ENCODE measurements around the gene THAP11.
"Not testable (repeated sequence)": the region's sequence is repeated elsewhere in the genome, so short reads cannot be mapped to it uniquely, and the experiment has no call there.

Gene THAP11

DNA sequence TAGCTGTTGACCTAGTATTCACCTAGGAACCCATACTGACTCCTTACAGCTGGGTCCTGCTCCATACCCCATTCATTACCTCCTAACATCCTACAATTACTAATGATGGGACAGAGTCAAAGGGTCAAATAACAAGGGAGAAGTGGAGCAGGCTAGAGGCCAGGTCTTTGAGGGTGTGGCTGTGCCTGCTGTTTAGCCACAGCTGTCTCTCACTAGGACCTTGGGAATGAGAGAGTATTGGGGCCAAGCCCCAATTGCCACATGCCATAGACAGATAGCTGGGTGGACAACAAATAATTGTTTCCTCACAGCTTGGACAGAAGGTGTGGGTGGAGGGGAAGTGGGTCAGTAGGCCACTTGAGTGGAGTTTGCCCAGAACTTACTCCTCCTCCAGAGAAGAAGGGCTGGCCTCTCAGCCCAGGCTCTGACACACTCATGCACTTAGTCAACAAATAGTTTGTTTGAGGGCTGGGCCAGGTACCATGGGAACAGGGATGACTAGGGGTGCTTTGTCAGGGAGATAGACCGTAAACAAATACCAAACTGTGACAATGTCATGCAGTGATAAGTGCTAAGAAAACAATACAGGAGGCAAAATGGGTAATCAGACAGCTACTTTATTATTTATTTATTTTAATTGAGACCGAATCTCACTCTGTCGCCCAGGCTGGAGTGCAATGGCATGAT, 15.6 kb downstream of the THAP11 start:
- no peak overlapping the region for H3K4me3 ChIP-seq (ENCODE audit: low read length)
- no peak for DNase-seq (ENCODE audit: low read depth, low spot score)

DNA sequence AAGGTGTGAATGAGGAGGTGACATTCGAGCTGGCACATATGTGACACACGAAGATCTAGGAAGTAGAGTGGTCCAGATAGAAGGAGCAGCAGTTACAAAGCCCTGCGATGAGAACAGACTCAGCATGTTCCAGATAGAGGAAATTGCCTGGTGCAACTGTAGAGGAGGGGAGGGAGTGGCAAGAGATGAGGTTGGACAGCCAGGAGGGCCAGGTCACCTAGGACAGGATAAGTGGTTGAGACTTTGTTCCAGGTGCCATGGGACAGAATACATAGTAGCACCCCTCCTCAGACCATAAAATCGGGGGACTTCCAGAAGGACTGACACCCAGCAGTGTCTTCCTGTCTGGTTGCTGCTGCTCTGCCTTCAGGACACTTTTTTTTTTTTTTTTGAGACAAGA, 16.4 kb downstream of the THAP11 start:
- no peak overlapping the region for H3K4me3 ChIP-seq (ENCODE audit: low read length)
- no peak for DNase-seq (ENCODE audit: low read depth, low spot score)

DNA sequence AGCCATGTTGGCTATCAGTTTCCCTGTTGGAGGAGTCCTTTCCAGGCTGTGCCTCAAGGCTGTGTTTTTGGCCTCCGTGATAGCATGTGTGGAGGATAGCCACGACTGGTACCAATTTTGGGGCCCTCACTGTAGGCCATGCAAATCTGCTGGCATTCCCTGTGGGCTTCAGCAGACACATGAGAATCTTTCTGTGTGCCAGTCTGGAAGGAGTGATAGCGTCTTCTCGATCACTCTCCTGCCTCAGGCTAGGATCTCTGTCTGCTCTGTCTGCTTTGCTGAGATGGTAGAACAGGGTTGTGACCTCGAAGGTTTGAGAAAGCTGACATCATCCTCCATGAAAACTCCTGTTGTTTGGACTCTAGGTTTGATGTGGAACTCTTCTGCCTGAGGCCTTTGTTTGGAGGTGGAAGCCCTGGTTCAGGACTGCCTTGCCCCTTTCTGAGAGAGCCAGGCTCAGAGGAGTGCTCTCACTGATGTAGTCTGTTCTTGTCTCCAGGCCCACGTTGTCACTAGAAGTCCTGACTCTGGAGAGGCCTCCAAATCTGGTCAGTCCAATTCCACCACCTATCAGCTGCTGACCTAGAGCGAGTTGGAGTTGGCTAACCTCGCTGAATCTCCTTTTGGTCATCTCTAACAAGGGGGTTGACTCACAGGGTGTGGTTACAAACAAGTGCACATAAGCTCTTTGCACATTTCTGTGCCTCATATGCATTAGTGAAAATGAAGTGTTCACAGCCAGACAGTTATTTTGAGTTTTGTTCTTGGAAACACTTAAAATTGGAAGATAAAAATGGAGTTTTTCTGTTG, 18.7 kb downstream of the THAP11 start:
- no peak for DNase-seq (ENCODE audit: low read depth, low spot score)
- no peak overlapping the region for H3K4me3 ChIP-seq (ENCODE audit: low read length)

DNA sequence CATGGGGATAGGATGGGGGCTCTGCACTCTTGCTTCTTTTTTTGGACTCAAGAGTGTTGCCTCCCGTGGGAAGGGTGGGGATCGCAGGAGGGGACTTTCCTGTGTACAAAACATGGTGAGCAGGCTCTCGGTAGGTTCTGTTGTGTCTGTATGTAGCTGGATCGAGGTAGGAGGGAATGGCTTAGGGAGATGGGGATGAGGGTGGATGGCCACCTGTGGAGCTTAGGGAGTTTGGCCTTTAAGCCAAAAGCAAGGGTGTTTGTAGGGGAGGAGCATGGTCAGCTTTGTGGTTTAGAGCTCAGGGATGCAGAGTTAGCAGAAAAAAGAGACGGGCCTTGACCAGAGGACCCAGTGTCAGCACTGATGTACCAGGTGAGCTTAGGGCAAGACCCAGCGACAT, 19.8 kb downstream of the THAP11 start:
- DNase-seq (ENCODE audit: low read depth, low spot score): no peak
- no peak overlapping the region for H3K4me3 ChIP-seq (ENCODE audit: low read length)

DNA sequence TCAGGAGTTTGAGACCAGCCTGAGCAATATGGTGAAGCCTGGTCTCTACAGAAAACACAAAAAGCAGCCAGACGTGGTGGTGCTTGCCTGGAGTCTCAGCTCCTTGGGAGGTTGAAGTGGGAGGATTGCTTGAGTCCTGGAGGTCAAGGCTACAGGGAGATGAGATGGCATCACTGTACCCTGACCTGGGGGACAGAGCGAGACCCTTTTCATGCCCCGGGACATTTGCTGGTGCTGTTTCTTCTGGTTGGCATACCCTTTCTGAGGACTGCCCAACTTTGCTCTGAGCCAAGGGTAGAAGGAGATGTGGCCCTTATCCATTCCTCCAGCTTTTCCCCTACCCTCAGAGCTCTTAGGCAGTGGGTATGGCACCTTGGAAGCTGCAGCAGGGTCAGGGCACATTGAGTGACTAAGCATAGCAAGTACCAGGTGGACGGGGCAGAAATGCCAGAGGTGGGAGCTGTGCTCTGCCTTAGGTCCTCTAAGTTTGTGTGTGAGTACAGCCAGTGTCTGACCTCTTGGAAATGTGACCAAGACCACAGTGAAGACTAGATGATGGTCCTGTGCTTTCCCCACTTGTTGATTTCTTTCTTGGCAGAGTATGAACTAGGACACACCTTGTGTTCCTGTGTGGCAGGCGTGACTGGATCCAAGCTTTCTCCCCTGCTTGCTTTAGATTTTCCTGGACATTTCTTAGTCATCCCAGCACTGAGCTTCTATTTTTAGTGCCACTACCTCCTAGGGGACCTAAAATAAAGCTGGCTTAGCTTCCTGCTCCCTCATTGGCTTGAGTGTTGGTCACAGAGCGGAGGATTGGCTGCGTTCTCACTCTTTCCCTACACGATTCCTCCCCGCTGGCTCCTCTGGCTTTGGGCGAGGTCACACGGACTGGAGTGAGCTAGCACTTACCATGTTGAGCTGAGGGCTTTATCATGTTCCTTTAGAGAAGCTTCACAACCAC, 20.8 kb downstream of the THAP11 start:
- H3K4me3 ChIP-seq (ENCODE audit: low read length): no peak overlapping the region
- DNase-seq (ENCODE audit: low read depth, low spot score): no peak

DNA sequence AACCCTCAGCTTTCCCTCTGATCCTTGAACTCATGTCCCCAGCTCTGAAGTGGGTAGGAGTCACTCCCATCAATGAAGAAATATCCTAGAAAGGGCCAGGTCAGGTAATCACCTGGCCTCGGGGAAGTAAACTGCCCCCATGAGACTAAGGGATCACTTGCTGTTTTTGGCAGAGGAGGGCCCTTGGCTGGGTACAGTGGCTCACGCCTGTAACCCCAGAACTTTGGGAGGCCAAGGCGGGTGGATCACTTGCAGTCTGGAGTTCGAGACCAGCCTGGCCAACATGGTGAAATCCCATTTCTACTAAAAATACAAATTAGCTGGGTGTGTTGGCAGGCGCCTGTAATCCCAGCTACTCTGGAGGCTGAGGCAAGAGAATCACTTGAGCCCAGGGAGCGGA, 21.9 kb downstream of the THAP11 start:
- H3K4me3 ChIP-seq (ENCODE audit: low read length); DNase-seq (ENCODE audit: low read depth, low spot score): not testable (repeated sequence)

DNA sequence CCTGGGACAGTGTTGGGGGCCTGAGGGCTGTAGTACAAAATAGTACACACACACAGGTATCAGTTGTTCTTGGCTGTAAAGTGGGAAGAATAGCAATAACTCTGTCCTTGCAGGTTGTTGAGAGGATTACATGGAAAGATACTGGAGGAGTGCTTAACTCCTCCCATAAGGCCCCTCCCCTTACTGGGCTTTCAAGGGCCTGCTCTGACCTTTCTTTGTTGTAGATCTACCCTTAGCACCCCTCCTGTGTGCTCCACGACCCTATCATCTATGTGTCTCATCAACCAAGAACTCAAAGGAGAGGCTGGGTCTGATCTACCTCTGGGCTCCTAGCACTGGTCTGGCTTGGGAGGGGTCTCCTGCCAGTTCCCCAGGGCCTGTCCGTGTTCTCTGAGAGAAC, 22.5 kb downstream of the THAP11 start:
- DNase-seq (ENCODE audit: low read depth, low spot score): no peak
- no peak overlapping the region for H3K4me3 ChIP-seq (ENCODE audit: low read length)

DNA sequence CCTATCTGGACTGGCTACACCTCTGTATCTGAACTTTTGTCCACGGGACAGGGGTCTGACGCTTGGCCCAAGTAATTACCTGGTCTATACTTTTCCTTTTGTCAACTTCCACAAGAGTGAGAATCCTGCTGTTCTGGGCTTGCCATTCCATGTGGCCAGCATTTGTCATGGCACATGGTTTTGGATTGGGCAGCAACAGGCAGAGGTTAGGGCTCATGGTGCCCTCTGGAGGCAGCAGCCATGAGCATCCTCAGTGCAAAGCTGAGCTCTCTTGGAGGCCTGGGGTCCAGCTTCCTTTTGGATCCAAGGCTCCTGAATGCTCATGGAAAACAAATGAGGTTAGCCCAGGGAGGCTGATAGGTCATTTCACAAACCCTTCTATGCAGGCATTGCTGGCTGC, 23.2 kb downstream of the THAP11 start:
- no peak overlapping the region for H3K4me3 ChIP-seq (ENCODE audit: low read length)
- DNase-seq (ENCODE audit: low read depth, low spot score): no peak

DNA sequence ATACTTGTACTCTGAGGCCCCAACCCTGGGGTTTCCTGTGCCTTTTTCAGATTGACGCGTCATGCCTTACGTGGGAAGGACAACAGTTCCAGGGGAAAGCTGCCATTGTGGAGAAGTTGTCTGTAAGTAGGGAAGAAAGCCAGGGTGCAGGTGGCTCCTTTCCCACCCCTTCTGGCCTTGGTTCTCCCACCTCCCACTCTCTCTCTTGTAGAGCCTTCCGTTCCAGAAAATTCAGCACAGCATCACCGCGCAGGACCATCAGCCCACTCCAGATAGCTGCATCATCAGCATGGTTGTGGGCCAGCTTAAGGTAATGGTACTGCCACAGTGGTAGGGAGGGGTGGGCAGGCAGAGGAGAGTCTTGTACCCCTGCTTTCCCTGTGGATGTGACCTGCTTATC, 26.2 kb downstream of the THAP11 start:
- H3K4me3 ChIP-seq (ENCODE audit: low read length): no peak overlapping the region
- no peak for DNase-seq (ENCODE audit: low read depth, low spot score)

DNA sequence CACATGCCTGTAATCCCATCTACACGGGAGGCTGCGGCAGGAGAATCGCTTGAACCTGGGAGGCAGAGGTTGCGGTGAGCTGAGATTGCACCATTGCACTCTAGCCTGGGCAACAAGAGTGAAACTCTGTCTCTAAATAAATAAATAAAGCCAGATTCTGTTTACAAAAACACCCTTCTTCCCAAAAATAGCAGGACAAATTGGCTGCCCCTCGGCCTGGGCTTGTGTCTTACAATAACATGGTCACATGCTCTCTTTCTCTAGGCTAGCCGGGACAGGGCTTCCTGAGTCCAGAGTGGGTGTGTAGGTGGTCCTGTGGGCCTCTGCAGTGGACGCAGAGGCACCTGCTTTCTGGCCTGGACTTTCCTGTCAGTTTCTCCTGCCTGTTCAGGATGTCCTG, 27.5 kb downstream of the THAP11 start:
- DNase-seq (ENCODE audit: low read depth, low spot score): no peak
- no peak overlapping the region for H3K4me3 ChIP-seq (ENCODE audit: low read length)

DNA sequence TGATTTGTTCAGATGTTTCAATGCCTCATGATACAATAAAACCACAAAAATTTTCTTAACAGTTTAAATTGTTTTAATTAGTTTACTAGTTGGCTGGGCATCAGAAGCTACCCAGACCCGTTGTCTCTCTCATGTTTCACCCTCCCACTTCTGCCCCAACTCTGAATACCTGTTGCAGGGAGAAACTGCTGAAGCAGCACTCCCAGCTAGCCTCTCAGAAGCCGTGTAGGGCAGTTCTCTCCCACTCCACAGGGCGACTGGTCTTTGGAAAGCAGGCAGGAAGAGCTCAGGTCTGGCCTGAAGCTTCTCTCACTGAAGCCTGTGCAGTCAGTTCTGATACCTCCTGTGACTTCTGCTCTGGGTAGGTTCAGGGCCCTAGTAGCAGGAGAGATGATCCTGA, 29.1 kb downstream of the THAP11 start:
- no peak for DNase-seq (ENCODE audit: low read depth, low spot score)
- no peak overlapping the region for H3K4me3 ChIP-seq (ENCODE audit: low read length)

DNA sequence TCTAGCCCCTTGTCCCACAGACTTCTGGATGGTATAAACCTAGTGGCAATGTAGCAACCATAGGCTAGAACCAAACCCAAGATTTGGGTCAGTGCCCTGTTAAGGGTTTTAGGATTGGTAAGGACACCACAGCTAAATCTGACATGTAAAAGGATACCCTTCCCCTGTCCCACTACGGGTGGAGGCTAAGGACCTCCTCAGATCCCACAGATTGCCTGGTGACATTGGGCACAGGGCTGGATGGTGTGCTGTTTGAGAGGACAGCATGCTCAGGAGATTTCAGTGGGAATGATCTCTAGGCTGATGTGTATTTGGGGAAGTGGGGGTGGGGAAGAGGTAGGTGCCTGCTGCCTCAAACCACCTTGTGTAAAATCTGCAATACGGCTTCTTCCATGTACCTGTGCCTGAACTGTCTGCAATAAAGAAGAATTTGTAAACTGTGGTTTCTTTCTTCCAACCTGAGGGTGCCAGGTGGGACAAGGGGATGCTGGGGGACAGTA, 30.1 kb downstream of the THAP11 start:
- H3K4me3 ChIP-seq (ENCODE audit: low read length): peak overlapping the region; percentile 77
- no peak for DNase-seq (ENCODE audit: low read depth, low spot score)

DNA sequence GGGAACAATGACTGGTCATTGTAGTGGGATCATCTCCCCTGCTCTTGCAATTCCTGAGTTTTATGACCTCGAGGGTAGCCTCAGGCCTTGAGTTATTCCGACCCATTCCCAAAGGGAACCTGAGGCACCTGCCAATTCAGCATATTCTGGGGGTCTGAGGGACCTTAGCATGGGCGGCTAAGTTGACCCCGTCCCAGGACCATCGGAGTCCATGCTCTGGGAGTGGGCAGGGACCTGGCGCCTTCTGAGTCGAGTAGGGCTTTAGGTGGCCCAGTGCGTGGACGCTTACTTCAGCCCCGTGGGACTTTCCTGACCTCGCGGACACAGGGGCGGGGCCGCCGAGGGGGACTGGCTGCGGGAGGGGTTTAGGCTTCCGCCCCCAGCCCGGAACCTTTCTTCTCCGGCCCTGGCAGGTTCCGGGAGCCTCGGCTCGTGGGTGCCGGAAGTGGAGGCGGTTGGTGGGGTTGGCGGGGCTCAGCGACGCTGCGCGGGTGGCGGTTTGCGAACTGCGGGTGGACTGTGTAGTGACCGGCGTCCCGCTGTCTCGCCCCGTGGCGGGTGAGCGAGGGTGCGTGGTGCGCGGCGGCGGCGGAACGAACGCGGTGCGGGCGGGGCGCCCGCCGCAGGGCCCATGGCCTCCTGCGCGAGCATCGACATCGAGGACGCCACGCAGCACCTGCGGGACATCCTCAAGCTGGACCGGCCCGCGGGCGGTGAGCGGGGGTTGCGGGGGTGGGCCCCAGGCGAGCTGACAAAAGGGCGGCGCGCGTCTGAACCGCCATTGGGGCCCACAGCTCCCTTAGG, 30.7 kb downstream of the THAP11 start, which contains the start of gene EDC4:
Gene EDC4 (plus strand): TSS at position 422 of the 804 bp plus-strand sequence. CDS start 210 bp downstream, at position 632.
- H3K4me3 ChIP-seq (ENCODE audit: low read length): peak within 1 kb of the TSS; percentile 77
- peak; percentile 62 for DNase-seq (ENCODE audit: low read depth, low spot score)

DNA sequence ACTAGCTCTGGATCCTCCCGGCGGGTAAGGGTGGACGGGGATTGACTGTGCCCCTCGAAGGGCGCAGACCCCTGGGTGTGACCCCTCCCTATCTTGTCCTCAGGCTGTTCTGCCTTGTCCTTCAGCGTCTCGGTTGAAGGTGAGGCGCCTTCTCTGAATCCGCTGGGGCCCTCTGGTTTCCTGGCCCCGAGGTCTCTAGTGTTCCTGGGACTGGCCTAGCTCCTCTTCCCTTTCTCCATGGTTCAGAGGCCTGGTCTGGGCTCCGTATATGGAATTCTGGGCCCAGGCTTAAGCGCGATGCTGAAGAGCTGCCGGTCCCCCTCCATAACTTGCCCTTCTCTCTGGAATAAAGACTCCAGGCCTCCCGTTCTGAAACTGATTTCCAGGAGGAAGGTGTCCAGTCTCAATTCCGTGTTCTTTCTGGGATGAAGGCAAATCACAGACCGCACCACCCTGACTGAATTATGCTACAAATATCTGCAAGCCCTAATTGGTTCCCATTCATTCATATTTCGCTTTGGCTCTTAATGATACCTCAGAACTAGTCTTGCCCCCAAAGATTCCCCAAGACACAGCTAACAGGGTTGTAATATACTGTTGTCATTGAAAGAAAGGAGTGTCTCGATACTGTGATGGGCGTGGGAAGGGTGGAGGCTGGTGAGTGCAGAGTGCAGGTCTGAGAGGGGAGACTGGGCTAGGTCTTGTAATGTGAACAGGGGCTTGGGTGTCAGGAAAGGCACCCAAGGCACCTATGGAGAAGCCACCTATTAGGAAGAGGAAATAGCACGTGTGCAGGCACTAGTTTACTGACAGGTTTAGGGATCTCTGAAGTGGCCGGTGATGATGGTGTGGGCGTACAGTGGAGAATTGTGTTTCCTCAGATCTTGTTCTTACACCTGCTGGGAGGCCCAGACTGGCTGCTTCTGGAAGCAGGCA, 31.6 kb downstream of the THAP11 start:
- peak overlapping the region; percentile 77 for H3K4me3 ChIP-seq (ENCODE audit: low read length)
- DNase-seq (ENCODE audit: low read depth, low spot score): no peak

DNA sequence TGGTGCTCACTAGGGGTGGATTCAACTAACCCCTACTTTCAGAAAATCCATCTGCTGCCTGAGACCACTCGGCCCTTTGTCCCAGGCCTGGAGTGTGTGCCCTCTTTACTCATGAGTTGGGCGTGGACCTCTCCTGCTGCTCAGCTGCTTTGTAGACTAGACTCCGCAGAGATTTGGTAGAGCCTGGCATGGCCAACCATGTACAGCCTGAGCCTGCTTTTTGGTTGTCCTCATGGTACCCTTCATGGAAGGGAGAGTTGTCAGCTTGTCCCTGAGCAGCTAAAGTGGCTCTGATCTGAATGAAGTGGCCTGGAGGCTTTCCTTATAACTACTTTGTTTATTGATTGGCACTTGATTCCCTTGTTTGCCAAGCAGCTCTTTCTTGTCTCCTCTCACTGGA, 32.3 kb downstream of the THAP11 start:
- no peak for DNase-seq (ENCODE audit: low read depth, low spot score)
- H3K4me3 ChIP-seq (ENCODE audit: low read length): peak overlapping the region; percentile 77

DNA sequence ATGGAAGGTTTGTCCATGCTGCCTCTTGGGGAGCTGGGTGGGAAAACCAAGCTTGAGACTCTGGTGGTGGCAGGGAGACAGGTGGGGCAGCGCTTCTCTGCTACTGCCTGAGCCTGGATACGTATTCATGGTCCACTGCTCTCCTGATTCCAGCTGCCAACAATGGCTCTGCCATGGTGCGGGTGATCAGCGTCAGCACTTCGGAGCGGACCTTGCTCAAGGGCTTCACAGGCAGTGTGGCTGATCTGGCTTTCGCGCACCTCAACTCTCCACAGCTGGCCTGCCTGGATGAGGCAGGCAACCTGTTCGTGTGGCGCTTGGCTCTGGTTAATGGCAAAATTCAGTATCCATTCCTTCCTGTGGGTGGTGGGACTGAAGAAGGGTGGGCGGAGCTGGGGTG, 34.9 kb downstream of the THAP11 start:
- DNase-seq (ENCODE audit: low read depth, low spot score): no peak

DNA sequence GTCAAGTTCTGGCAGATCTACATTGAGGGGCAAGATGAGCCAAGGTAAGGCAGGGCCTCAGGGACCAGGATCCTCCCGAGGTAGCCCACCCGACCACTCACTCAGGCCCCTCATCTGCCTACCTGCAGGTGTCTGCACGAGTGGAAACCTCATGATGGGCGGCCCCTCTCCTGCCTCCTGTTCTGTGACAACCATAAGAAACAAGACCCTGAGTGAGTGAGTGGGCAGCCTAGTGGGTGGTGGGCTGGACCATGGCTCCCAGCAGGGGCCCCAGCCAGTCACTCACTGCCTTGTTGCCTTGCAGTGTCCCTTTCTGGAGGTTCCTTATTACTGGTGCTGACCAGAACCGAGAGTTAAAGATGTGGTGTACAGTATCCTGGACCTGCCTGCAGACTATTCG, 36.1 kb downstream of the THAP11 start:
- H3K4me3 ChIP-seq (ENCODE audit: low read length): no peak overlapping the region

More for the DNA sequence above, 34.9 kb downstream of the THAP11 start:
- H3K4me3 ChIP-seq (ENCODE audit: low read length): no peak overlapping the region

DNA sequence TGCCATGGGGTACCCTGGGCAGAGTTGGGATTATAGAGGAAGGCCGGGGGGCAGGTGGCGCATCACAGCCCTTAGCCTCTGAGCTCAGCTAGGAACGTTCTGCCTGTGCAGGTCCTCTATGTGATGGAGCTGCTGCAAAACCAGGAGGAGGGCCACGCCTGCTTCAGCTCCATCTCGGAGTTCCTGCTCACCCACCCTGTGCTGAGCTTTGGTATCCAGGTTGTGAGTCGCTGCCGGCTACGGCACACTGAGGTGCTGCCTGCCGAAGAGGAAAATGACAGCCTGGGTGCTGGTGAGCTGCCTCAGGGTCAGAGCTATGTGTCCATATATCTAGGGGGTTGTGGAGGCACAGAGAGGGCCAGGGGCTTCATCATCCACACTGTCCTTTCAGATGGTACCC, 36.7 kb downstream of the THAP11 start:
- H3K4me3 ChIP-seq (ENCODE audit: low read length): no peak overlapping the region
- DNase-seq (ENCODE audit: low read depth, low spot score): no peak

More for the DNA sequence above, 36.1 kb downstream of the THAP11 start:
- DNase-seq (ENCODE audit: low read depth, low spot score): no peak

Measured in Jurkat, Clone E6-1 (cell line).